Panc1 (cell line): Measurements from ENCODE around the gene LENEP.

Experiments used
- POLR2AphosphoS5 ChIP-seq: IDR thresholded peaks from 2 replicates; pipeline ENCODE4 v1.6.1; 2012; ENCODE audit warnings: mild to moderate bottlenecking, low read depth, low read length, moderate library complexity
- TF ChIP-seq, protein P1 (sequence below): fragments of 450-650 bp; IDR thresholded peaks from 2 replicates; pipeline ENCODE4 v1.5.1; 2017; ENCODE audit warnings: mild to moderate bottlenecking

GRCh38 chr1:154963643-154964042, 29.7 kb upstream of the LENEP start:
- TF ChIP-seq, protein P1, sequence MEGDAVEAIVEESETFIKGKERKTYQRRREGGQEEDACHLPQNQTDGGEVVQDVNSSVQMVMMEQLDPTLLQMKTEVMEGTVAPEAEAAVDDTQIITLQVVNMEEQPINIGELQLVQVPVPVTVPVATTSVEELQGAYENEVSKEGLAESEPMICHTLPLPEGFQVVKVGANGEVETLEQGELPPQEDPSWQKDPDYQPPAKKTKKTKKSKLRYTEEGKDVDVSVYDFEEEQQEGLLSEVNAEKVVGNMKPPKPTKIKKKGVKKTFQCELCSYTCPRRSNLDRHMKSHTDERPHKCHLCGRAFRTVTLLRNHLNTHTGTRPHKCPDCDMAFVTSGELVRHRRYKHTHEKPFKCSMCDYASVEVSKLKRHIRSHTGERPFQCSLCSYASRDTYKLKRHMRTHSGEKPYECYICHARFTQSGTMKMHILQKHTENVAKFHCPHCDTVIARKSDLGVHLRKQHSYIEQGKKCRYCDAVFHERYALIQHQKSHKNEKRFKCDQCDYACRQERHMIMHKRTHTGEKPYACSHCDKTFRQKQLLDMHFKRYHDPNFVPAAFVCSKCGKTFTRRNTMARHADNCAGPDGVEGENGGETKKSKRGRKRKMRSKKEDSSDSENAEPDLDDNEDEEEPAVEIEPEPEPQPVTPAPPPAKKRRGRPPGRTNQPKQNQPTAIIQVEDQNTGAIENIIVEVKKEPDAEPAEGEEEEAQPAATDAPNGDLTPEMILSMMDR = no peak
- no peak for TF ChIP-seq POLR2AphosphoS5
